Fibroblast of lung (primary cell): ENCODE results near the gene OCSTAMP. TPM values are rescaled to one million over a fixed set of nuclear protein-coding genes. Genes with fewer than 3 reads are reported as not detected.
A peak's percentile ranks its signal among the peaks of the same experiment; 100 is the strongest.

ENCODE experiments used
- DNase-seq, 2 donors: peaks; one replicate each; pipeline versions ENCODE4 v3.0.0 to v3.0.0-alpha.2; 2010; ENCODE audit warnings: low read depth in 2 of 2
- H2AFZ ChIP-seq: 2 replicates; pipeline ENCODE4 v1.5.1; 2012; ENCODE audit warnings: low read length, control low read depth, inconsistent platforms
- H3K27ac ChIP-seq: 2 replicates; pipeline ENCODE4 v1.5.1; 2011; ENCODE audit warnings: low read length, control low read depth; ENCODE audit not compliant: insufficient read depth
- H3K27me3 ChIP-seq: 2 replicates; pipeline ENCODE4 v1.5.1; 2011; ENCODE audit warnings: mild to moderate bottlenecking, low read length; ENCODE audit not compliant: control insufficient read depth, insufficient read depth
- H3K36me3 ChIP-seq: 2 replicates; pipeline ENCODE4 v1.5.1; 2011; ENCODE audit warnings: low read length; ENCODE audit not compliant: control insufficient read depth, insufficient read depth
- H3K4me1 ChIP-seq: 2 replicates; pipeline ENCODE4 v1.5.1; 2011; ENCODE audit warnings: low read length; ENCODE audit not compliant: control insufficient read depth, insufficient read depth; ENCODE audit errors: extremely low read depth
- H3K4me2 ChIP-seq: 2 replicates; pipeline ENCODE4 v1.5.1; 2011; ENCODE audit warnings: low read length, control low read depth; ENCODE audit not compliant: insufficient read depth; ENCODE audit errors: extremely low read depth
- H3K4me3 ChIP-seq, 4 experiments: fragments of 200-600 bp in 1 of 4; sonication (generic) in 1 of 4; replicated peaks in 1 of 4; 2 replicates each; pipeline ENCODE4 v1.5.1; 2011 to 2016; ENCODE audit warnings: low read length in 4 of 4, low read depth in 3 of 4, mild to moderate bottlenecking in 3 of 4, control low read depth in 2 of 4, inconsistent platforms in 1 of 4, mixed read lengths in 1 of 4; ENCODE audit not compliant: insufficient read depth in 1 of 4; ENCODE audit errors: control extremely low read depth in 1 of 4
- H3K79me2 ChIP-seq: 2 replicates; pipeline ENCODE4 v1.5.1; 2012; ENCODE audit warnings: mild to moderate bottlenecking, low read length, inconsistent platforms; ENCODE audit not compliant: control insufficient read depth, insufficient read depth
- H3K9ac ChIP-seq: 2 replicates; pipeline ENCODE4 v1.5.1; 2011; ENCODE audit warnings: mild to moderate bottlenecking, low read length, control low read depth; ENCODE audit not compliant: insufficient read depth
- H3K9me3 ChIP-seq: 2 replicates; pipeline ENCODE4 v1.5.1; 2012; ENCODE audit warnings: low read depth, low read length; ENCODE audit not compliant: control insufficient read depth, insufficient read depth
- H4K20me1 ChIP-seq: 2 replicates; pipeline ENCODE4 v1.5.1; 2011; ENCODE audit warnings: low read length; ENCODE audit not compliant: control insufficient read depth, insufficient read depth; ENCODE audit errors: extremely low read depth
- EZH2 ChIP-seq: IDR thresholded peaks from 2 replicates; pipeline ENCODE4 v1.5.1; 2012; ENCODE audit warnings: low read length, control low read depth, mild to moderate bottlenecking; ENCODE audit errors: missing control alignments
- polyA plus RNA-seq, 2 donors: library from polyadenylated mRNA; depleted of rRNA in 1 of 2; stranded (reverse) in 1 of 2; unstranded in 1 of 2; fragments of >200 nt; gene quantifications; 2 replicates each; pipeline ENCODE4 v1.2.1, GENCODE V29; 2011 to 2012; ENCODE audit warnings: missing spikeins in 1 of 2
- total RNA-seq: library from RNA; depleted of rRNA; stranded (reverse); fragments of >200 nt; gene quantifications from 2 replicates; pipeline ENCODE4 v1.2.1, GENCODE V29; 2014
- TF ChIP-seq, protein P1 (sequence below), 2 donors: IDR thresholded peaks in 1 of 2; conservative IDR thresholded peaks in 1 of 2; 1 replicate in 1 of 2; 2 replicates in 1 of 2; pipeline ENCODE4 v1.5.1; 2011 to 2012; ENCODE audit warnings: low read length in 2 of 2, control low read depth in 1 of 2, inconsistent platforms in 1 of 2, low read depth in 1 of 2, mild to moderate bottlenecking in 1 of 2

The OCSTAMP gene
- total and polyA plus RNA-seq, 2 donors (not counting 1 experiment from before 2014, with no cell fraction given), result not detected

DNA sequence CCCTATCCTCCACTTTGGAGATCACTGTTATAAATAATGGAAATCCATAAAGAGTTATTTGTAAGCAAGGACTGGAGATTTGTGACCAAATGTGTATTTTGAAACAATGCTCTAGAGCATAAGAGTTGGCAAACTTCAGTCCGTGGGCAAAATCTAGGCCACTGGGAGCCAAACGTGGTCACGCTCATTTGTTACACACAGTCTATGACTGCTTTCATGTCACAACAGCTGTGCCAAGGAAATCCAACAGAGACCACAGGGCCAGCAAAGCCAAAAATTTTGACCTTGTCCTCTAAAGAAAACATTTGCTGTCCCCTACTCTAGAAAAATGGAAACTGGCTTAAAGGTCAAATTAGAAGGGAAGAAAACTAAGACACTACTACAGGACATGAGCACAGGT, 44.9 kb downstream of the OCSTAMP start:
- TF ChIP-seq EZH2, result no peak
- TF ChIP-seq, protein P1, sequence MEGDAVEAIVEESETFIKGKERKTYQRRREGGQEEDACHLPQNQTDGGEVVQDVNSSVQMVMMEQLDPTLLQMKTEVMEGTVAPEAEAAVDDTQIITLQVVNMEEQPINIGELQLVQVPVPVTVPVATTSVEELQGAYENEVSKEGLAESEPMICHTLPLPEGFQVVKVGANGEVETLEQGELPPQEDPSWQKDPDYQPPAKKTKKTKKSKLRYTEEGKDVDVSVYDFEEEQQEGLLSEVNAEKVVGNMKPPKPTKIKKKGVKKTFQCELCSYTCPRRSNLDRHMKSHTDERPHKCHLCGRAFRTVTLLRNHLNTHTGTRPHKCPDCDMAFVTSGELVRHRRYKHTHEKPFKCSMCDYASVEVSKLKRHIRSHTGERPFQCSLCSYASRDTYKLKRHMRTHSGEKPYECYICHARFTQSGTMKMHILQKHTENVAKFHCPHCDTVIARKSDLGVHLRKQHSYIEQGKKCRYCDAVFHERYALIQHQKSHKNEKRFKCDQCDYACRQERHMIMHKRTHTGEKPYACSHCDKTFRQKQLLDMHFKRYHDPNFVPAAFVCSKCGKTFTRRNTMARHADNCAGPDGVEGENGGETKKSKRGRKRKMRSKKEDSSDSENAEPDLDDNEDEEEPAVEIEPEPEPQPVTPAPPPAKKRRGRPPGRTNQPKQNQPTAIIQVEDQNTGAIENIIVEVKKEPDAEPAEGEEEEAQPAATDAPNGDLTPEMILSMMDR (conservative IDR thresholded peaks at IDR 0.05 in 1 of 2, IDR thresholded peaks at IDR 0.05 in 1 of 2; ENCODE audit: low read depth in 1 of 2, low read length in 2 of 2), result no peak
- no peaks in the 10 kb centered on the region for H3K79me2 ChIP-seq

DNA sequence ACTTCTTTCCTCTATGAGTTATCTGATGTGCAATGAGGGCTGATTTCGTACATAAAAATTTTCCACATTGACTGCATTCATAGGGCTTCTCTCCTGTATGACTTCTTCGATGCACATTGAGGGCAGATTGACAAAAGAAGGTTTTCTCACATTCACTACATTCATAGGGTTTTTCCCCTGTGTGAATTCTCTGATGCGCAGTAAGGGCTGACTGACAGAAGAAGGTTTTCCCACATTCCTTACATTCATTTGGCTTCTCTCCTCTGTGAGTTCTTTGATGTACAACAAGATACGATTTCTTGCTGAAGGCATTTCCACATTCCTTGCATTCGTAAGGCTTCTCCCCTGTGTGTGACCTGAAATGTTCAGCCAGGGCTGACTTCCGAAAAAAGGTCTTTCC, 48.5 kb downstream of the OCSTAMP start:
- no peak overlapping the region for H3K27ac ChIP-seq
- H3K4me3 ChIP-seq, result no peak overlapping the region
- no peaks in the 10 kb centered on the region for H3K9me3 ChIP-seq
- H3K4me1 ChIP-seq, result no peaks in the 10 kb centered on the region
- no peaks in the 10 kb centered on the region for H3K27me3 ChIP-seq
- H4K20me1 ChIP-seq, result no peaks in the 10 kb centered on the region
- TF ChIP-seq, protein P1 (conservative IDR thresholded peaks at IDR 0.05 in 1 of 2, IDR thresholded peaks at IDR 0.05 in 1 of 2; ENCODE audit: low read depth in 1 of 2, low read length in 2 of 2), result no peak
- no peak for TF ChIP-seq EZH2
- DNase-seq, result no peak
- H3K79me2 ChIP-seq, result no peaks in the 10 kb centered on the region
- no peak overlapping the region for H3K9ac ChIP-seq
- no peaks in the 10 kb centered on the region for H3K36me3 ChIP-seq
- no peak overlapping the region for H3K4me2 ChIP-seq
- H2AFZ ChIP-seq, result no peak overlapping the region

More for the DNA sequence above, 44.9 kb downstream of the OCSTAMP start:
- Histone ChIP-seq H4K20me1 (no peaks in the 10 kb centered on the region), H3K27ac (no peak overlapping the region), H3K9ac (no peak overlapping the region), H3K4me3 (no peak overlapping the region), H3K36me3 (no peaks in the 10 kb centered on the region), H3K4me2 (no peak overlapping the region), H3K4me1 (no peaks in the 10 kb centered on the region), H3K9me3 (no peaks in the 10 kb centered on the region), H3K27me3 (no peaks in the 10 kb centered on the region), H2AFZ (no peak overlapping the region)
- DNase-seq, result no peak

DNA sequence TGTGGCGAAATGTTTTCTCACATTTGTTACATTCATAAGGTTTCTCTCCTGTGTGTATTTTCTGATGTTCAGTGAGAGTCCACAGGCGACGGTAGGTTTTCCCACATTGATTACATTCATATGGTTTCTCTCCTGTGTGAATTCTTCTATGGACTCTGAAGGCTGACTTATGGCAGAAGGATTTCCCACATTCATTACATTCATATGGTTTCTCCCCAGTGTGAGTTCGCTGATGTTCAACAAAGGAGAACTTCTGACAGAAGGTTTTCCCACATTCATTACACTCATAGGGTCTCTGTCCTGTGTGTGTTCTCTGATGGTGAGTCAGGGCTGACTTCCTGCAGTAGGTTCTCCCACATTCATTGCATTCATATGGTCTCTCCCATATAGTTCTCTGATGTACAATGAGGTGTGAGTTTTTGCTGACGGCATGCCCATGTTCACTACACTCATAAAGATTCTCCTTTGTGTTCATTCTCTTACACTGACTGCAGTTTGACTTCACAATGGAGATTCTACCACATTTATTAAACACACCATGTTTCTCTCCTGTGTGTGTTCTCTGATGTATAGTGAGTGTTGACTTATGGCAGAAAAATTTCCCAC, 49.0 kb downstream of the OCSTAMP start:
- Histone ChIP-seq H3K27ac (no peak overlapping the region), H3K79me2 (no peaks in the 10 kb centered on the region), H3K9me3 (no peaks in the 10 kb centered on the region), H3K4me3 (no peak overlapping the region), H4K20me1 (no peaks in the 10 kb centered on the region), H3K4me2 (no peak overlapping the region), H3K36me3 (no peaks in the 10 kb centered on the region), H2AFZ (no peak overlapping the region), H3K27me3 (no peaks in the 10 kb centered on the region), H3K4me1 (no peaks in the 10 kb centered on the region), H3K9ac (no peak overlapping the region)
- TF ChIP-seq EZH2, result no peak
- TF ChIP-seq, protein P1 (conservative IDR thresholded peaks at IDR 0.05 in 1 of 2, IDR thresholded peaks at IDR 0.05 in 1 of 2; ENCODE audit: low read depth in 1 of 2, low read length in 2 of 2), result no peak
- peak in 1 of 2 donors; percentile 18 for DNase-seq
